HL-60 (cell line): ENCODE results near the gene OR2T3.
"Not testable (repeated sequence)": the region's sequence is repeated elsewhere in the genome, so short reads cannot be mapped to it uniquely, and the experiment has no call there.

Experiments
- DNase-seq, 2 experiments: peaks; one replicate each; pipeline ENCODE4 v3.0.0-alpha.2; 2010 to 2020; ENCODE audit warnings: low read depth in 1 of 2, low spot score in 1 of 2
- H3K27ac ChIP-seq: fragments of 250-450 bp; sonication (Bioruptor Pico); replicated peaks from 2 replicates; pipeline ENCODE4 v1.5.1; 2020; ENCODE audit warnings: mild to moderate bottlenecking, moderate library complexity
- H3K27me3 ChIP-seq: fragments of 250-450 bp; sonication (Bioruptor Pico); 2 replicates; pipeline ENCODE4 v1.5.1; 2021; ENCODE audit warnings: mild to moderate bottlenecking, moderate library complexity; ENCODE audit not compliant: insufficient read depth, poor library complexity, severe bottlenecking
- H3K4me3 ChIP-seq: replicated peaks from 2 replicates; pipeline ENCODE4 v1.5.1; 2011; ENCODE audit warnings: mild to moderate bottlenecking, control low read depth, low read length; ENCODE audit not compliant: insufficient read depth
- SPI1 ChIP-seq: IDR thresholded peaks from 2 replicates; pipeline ENCODE4 v1.6.1; 2012; ENCODE audit warnings: low read depth, mild to moderate bottlenecking, borderline replicate concordance
- long read RNA-seq: library from polyadenylated mRNA; unstranded; transcript quantifications from one replicate; pipeline ENCODE4 v2.0.0, GENCODE V29; 2020

The OR2T3 gene
- long read RNA-seq, result 0 reads

- H3K4me3 ChIP-seq, H3K27me3 ChIP-seq, H3K27ac ChIP-seq, DNase-seq: not testable (repeated sequence)
Measured at GRCh38 chr1:248473051-248473450, at the start of gene OR2T3. Gene OR2T3, plus strand, starts transcription at chr1:248473351. Its CDS starts 0 bp downstream, at chr1:248473351.

- not testable (repeated sequence) for H3K4me3 ChIP-seq, DNase-seq, H3K27ac ChIP-seq, H3K27me3 ChIP-seq
Measured at GRCh38 chr1:248427526-248428191, 45.5 kb upstream of the OR2T3 start.

DNA sequence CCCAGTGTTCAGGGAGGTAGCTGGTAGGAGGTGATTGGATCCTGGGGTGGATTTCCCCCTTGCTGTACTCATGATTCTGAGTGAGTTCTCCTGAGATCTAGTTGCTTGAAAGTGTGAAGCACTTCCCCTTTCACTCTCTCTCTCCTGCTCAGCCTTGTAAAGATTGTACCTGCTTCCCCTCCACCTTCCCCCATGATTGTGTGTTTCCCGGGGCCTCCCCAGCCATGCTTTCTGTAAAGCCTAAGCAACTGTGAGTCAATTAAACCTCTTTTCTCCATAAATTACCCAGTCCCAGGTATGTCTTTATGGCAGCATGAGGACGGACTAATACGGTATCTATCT is 45.0 kb upstream of the OR2T3 start:
- H3K27me3 ChIP-seq, H3K4me3 ChIP-seq, DNase-seq, H3K27ac ChIP-seq: not testable (repeated sequence)
- peak; percentile 78 for TF ChIP-seq SPI1

DNA sequence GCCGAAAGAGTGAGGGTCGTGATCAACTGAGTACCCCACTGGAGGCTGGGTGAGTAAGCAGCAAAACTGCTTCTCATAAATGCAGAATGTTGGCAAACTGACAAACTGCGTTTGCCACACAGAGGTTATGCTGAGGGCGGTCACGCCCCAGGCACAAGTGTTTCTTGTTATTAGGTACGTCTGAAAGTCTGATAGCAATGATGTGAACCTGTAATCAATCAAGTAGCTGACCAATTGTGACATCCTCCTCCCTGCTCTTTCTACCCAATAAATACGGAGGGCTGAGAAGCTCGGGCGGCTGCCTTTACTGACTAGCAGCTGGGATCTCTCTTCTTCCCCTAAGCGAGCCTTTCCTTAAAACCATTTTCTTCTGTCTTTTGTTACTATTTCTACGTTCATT is 41.5 kb upstream of the OR2T3 start:
- H3K27me3 ChIP-seq, H3K27ac ChIP-seq, DNase-seq, H3K4me3 ChIP-seq: not testable (repeated sequence)

- not testable (repeated sequence) for H3K27ac ChIP-seq, H3K4me3 ChIP-seq, DNase-seq, H3K27me3 ChIP-seq
Measured at GRCh38 chr1:248432201-248432600, 41.0 kb upstream of the OR2T3 start.

DNA sequence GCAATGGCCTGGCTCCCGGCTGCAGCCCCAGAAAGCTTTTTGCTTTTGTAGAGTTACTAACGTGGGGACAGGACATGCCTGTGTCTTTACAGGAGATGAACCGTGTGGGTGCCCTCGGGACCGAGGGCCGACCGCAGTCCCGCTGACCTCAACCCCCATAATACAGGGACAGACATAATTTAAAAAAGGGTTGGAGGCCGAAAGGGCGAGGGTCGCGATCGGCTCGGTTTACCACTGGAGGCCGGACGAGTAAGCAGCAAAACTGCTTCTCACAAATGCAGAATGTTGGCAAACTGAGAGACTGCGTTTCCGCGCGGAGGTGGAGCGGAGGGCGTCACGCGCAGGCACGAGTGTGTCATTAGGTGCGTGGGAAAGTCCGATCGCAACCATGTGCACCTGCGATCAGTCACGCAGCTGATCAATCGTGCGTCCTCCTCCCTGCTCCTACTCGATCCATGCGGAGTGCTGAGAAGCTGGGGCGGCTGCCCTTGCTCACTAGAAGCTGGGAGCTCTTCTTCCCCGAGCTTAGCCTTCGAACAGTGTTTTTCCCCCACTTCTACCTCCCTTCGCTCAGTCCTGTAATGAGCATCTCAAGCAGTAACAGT is 39.2 kb upstream of the OR2T3 start:
- H3K27me3 ChIP-seq, H3K27ac ChIP-seq, H3K4me3 ChIP-seq, DNase-seq: not testable (repeated sequence)

- DNase-seq, H3K27me3 ChIP-seq, H3K27ac ChIP-seq, H3K4me3 ChIP-seq: not testable (repeated sequence)
Measured at GRCh38 chr1:248434913-248435312, 38.2 kb upstream of the OR2T3 start.

DNA sequence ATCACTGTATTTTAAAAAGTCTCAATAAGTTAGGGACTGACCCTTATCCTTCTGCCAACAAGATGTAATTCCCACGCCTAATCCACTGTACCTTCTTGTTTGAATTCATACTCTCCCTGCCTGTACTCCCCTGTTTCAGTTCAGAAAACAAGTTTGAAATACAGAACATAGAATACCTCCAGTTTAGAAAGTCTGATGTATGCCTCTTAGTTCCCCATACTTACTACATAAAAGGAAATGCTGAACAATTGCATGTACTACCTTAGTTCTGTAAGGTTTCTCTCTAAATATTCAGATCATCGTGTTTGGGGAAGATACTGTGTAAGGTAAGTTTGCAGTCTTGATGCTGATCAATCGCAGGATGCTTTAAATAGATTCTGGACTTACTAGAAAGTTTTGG is 36.8 kb upstream of the OR2T3 start:
- not testable (repeated sequence) for H3K27me3 ChIP-seq, DNase-seq, H3K4me3 ChIP-seq, H3K27ac ChIP-seq

GRCh38 chr1:248438668-248439067 is 34.5 kb upstream of the OR2T3 start:
- not testable (repeated sequence) for H3K4me3 ChIP-seq, DNase-seq, H3K27ac ChIP-seq, H3K27me3 ChIP-seq

- H3K27ac ChIP-seq, DNase-seq, H3K27me3 ChIP-seq, H3K4me3 ChIP-seq: not testable (repeated sequence)
Measured at GRCh38 chr1:248439283-248439682, 33.9 kb upstream of the OR2T3 start.

DNA sequence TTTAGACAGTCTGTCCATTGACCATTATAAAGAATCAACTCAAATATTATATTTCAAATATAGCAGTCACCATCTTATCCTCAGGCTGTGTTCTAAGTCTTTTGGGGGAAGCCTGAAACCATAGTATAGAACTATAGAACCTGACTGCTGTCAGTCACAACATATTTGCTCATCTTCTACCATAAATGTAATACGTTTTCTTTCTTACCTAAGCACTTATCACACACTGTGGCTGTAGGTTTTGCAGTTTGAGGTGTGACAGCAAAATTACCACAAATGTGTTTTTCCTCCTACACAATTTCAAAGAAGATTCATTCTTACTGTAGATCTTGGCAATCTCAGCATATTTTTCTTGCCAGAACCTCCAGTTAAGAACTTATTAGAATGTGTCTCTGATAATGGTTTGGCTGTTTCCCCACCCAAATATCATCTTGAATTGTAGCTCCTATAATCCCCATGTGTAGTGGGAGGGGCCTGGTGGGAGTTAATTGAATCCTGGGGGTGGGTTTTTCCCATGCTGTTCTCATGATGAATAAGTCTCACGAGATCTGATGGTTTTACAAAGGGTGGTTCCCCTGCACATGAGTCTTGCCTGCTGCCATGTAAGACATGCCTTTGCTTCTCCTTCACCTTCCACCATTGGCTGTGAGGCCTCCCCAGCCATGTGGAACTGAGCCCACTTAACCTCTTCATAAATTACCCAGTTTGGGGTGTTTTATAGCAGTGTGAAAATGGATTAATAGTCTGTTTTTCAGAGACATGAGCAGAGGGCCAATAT is 30.5 kb upstream of the OR2T3 start:
- not testable (repeated sequence) for H3K27me3 ChIP-seq, H3K27ac ChIP-seq, H3K4me3 ChIP-seq, DNase-seq

- not testable (repeated sequence) for H3K27me3 ChIP-seq, H3K27ac ChIP-seq, DNase-seq, H3K4me3 ChIP-seq
Measured at GRCh38 chr1:248444603-248445002, 28.5 kb upstream of the OR2T3 start.

DNA sequence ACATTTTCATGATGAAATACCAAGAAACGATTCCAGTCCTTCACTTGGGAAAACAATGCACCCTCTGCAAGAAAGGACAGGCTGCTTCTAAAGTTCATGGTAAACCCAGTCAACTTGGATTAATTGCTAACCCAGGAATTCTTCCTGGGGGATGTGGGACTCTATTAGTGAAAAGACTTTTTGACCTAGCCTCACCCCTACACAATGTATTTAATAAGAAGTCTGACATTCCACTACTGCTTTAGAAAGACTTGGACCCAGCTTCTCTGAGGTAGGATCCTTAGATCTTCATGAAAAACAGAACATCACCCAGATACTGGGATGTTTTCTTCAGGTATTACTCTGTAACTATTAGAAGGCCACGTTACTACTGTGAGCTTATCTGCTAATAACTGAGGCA is 27.8 kb upstream of the OR2T3 start, which contains the start of gene OR2T2:
Gene OR2T2, plus strand, starts transcription at position 239 of the 400 bp plus-strand sequence. CDS start 7,161 bp downstream, outside the sequence.
- H3K27me3 ChIP-seq, DNase-seq, H3K27ac ChIP-seq, H3K4me3 ChIP-seq: not testable (repeated sequence)

- not testable (repeated sequence) for H3K4me3 ChIP-seq, DNase-seq, H3K27me3 ChIP-seq, H3K27ac ChIP-seq
Measured at GRCh38 chr1:248448409-248449074, 24.6 kb upstream of the OR2T3 start.
